LoVo (cell line): ENCODE results near the gene S100A2.

Experiments used
- DNase-seq: peaks from one replicate; pipeline ENCODE4 v3.0.0-alpha.2; 2016; ENCODE audit warnings: low spot score

Gene S100A2

GRCh38 chr1:153545067-153546055, 20.3 kb downstream of the S100A2 start, which contains the start of gene S100A4:
Gene S100A4 (minus strand): TSS chr1:153545806. CDS start chr1:153544794, 1,012 bp downstream.
- peak; percentile 95 for DNase-seq

- DNase-seq, result no peak
Observed at GRCh38 chr1:153544453-153545066, 21.1 kb downstream of the S100A2 start.

- DNase-seq, result no peak
Observed at GRCh38 chr1:153543736-153544135, 21.9 kb downstream of the S100A2 start.

- DNase-seq, result peak; percentile 39
Observed at GRCh38 chr1:153542956-153543711, 22.5 kb downstream of the S100A2 start.

DNA sequence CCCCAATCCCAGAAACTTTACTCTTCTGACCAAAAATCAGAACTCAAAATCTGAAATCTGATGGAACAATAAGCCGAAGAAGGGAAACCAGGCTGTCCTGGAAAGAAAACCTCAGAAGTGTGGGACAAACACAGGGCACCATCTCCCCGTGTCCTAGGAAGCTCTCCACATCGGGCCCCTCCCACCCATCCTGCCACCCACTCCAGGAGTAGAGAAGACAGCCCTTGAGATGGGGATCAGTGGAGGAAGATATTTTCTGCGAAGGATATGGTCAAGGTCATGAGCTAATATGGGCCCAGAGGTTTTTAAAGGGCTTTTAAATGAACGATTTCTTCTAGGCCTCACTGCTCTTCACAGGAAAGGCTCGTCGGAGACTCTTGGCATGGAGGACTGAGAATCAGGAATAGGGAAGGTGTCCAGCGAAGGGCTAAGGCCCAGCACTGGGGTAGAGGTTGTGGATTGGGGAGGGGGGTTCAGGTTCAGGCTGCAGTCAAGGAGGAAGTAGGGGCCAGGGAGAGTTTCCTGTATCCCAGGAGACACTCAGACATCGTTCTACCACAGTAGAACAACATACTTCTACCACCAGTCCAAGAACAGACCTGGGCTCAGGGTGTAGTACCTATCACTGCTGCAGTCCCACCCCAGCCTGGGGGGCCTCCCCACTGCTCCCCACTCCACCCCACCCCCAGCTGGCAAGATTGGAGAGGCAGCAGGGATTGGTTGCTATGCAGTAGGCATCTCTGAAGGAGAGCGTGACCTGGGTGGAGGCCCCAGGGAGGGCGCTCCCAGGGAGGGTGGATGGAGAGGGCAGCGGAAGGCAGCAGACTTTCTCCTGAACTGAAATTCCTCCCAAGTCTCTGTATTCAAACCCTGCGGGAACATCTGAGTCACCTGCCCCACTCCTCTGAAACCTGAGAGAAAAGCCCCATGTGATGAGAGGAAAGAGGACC, 23.7 kb downstream of the S100A2 start:
- DNase-seq, result no peak

DNA sequence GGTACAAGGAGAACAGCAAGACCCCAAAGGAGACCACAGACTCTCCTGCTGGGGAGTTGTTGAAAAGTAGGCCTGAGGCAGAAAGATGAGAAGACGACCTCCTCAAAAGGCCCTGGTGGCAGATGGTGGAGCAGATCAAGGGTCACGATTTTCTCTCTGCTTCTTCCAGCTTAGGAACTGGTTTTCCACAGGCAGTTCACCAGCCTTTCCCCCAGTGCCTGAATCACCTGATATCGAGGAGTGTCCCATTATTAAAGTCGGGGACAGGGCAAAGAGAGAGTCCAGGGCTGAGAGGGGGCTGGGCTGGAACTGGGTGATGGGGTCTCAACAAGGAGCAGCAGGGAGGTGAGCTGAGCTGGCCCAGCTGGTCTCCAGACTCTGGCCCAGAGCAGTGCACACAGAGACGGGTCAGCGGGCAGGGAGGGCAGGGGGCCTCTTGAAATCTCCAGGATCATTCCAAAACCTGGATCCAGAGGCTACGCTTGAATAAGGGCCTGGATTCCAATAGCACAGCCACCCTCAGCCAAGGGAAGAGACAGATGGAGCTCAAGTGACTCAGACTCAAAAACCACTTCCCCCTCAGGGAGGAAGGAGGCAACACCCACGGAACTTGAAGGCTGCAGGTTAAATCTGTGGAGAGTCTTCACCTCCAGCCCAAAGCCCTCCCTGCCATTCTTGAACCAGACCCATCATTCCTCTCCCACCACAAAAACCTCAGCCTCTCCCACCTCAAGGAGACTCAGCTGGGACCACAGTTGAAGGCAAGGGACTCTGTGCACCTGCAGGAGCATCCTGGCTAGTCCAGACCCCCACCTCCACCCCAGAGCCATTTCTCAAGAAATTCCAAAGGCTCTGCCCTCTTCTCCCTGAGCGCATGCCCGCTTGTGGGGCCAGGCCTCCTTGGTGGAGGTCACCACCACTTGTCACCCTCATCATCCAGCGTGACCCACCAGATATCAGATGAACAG, 25.0 kb downstream of the S100A2 start, which contains the start of gene S100A5:
S100A5 (minus strand) TSS at position 541 of the 968 bp plus-strand sequence. CDS start 743 bp downstream, outside the sequence.
- DNase-seq, result peak; percentile 66

GRCh38 chr1:153539395-153540093, 26.1 kb downstream of the S100A2 start:
- DNase-seq, result no peak

GRCh38 chr1:153538315-153538821, 27.3 kb downstream of the S100A2 start:
- DNase-seq, result peak; percentile 35

- DNase-seq, result no peak
Observed at GRCh38 chr1:153537376-153537730, 28.3 kb downstream of the S100A2 start.

- peak; percentile 65 for DNase-seq
Observed at GRCh38 chr1:153536671-153537375, 28.8 kb downstream of the S100A2 start.

GRCh38 chr1:153536012-153536670, 29.5 kb downstream of the S100A2 start:
- DNase-seq, result peak; percentile 94

DNA sequence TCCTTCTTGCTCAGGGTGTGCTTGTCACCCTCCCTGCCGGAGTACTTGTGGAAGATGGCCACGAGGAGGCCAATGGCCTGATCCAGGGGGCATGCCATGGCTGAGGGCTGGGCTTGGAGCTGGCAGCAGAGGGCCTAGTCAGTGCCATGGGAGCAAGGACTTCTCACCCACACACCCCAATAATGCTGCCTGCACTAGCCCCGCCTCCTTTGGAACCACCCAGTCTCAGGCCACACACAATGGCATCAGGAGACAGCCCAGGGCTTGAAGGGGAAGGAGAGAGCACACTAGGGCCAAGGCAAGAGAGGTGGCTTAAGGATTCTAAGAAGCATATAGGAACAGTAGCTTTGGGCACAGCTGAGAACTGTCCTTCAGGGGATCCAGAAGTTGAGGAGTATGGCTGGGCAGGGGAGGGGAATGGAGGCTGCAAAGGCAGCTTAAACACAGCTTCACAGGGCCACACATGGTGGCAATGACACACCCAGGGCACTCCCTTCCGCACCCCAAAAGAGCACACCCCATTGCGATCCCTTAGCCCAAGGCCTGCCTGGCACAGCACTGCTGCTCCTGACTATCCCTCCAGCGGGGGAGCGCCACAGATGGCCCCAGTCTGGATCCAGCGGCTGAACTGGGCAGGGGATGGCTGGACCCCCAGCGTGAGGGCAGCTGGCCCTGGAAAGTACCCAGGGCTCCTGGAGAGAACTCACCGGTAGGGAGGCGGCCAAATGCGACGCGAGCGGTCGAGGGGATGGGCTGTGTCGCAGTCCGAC, 30.2 kb downstream of the S100A2 start, which contains the start of gene S100A6:
S100A6 (minus strand) TSS at position 750 of the 770 bp plus-strand sequence; CDS start at position 98, 652 bp downstream.
- no peak for DNase-seq

DNA sequence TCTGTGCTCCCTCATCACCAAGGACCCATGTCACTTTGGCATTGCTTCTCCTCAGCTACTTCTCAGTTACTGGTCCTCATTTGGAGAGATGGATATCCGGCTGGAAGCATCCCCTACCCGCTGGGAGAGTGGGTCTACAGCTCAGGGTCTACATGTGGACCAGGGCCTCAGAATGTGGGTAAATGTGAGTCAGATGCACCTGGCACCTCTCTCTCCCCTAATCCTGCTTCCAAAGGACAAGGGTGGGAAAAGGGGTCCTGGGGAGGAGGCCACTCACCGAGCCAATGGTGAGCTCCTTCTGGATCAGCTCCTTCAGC, 30.8 kb downstream of the S100A2 start:
- no peak for DNase-seq

- no peak for DNase-seq
Observed at GRCh38 chr1:153534226-153534924, 31.3 kb downstream of the S100A2 start.

DNA sequence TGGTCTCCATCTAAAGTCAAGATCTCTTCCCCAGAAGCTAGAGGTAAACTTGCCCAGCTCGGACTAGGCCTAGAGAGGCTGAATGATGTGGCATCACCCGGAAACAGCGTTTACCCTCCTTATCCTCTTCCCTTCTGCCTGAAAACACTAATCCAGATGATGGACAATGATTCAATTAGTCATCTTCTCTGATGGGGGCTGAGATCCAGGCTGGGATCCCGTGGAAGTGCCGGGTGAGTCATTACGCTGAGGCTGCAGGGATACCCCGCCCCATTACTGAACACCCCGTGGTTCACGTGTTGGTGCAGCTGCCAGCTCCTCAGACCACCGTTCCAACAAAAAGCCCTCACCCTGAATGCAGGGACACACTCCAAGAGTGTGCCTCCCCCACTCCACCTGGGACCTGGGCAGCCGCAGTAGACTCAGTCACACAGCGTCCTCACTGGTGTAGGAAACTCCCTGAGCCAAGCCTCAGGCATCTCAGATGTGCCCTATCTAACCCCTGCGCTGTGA, 31.9 kb downstream of the S100A2 start:
- peak; percentile 82 for DNase-seq
